Stimulated activated CD8-positive, alpha-beta memory T cell treated with anti-CD3 and anti-CD28 coated beads, Interleukin-15, amount 100 ng/mL, for 1 hour (primary cell): ENCODE data around the gene SCRT2.
"Not testable (repeated sequence)": the region's sequence is repeated elsewhere in the genome, so short reads cannot be mapped to it uniquely, and the experiment has no call there.

Experiments used
- DNase-seq: peaks from one replicate; pipeline ENCODE4 v3.0.0-alpha.2; 2020; ENCODE audit warnings: low read depth

Gene SCRT2

GRCh38 chr20:701401-702129 lies 26.0 kb upstream of the SCRT2 start:
- DNase-seq: no peak

DNA sequence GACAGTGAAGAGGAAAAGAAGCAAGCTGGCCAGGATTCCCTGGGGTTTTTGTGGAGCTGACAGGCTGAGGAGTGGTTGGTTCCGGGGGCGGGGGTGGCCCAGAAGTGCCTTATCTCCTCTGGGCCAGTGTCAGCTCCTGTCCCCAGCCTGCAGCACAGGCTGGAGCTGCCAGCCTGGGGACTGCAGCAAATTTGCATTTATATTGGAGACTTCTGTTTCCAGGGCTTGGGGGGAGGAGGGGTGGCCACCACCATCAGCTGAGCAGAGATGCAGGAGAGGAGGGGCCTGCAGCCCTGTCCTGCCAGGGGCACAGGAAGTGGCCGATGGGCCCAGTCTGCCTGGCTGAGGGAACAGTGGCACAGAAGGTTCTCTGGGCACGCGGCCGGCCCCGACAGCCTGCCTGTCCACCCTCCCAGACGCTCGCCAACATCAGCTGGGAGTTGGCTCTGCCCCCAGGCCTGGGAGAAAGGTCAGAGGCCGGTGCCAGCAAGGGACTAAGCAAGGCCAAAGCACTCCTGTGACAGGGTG lies 24.3 kb upstream of the SCRT2 start:
- no peak for DNase-seq

DNA sequence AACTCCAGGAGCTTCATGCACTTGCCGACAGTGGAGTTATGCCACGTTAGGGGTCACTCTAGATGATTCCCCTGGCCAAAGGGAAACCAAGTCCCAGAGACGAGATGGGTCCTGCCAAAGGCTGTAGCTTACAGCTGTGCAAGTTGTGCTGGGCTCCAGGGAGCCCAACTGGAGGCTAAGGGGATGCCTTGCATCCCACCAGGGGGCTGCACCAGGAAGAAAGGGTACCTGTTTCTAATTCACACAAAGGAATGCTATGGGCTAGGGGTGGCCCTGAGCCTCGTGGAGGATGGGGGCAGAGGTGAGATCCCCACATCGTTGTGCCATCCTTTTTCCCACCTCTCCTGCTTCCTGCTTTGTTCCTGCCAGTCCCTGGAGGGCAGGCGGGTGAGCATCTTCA lies 23.7 kb upstream of the SCRT2 start:
- no peak for DNase-seq

- no peak for DNase-seq
Measured at GRCh38 chr20:698276-698675, 22.7 kb upstream of the SCRT2 start.

DNA sequence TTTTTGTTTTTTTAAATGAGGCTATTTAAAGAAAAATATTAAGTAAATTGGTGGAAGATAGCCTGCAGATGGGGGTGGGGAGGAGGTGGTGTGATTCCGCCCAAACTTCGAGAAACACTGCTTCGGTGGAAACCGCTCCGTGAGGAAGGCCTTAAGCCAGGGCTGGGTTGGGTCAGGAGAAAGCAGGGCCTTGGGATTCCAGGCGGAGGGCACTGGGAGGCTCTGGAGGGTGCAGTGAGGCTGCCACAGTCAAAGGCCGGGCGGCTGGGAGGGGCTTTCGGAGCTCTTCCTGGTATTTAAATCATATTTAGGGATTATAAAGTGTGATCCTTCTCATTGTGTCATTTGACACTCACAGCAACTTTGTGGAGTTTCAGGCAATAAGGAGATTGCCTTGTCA lies 22.2 kb upstream of the SCRT2 start:
- no peak for DNase-seq

GRCh38 chr20:695165-695866 lies 19.7 kb upstream of the SCRT2 start:
- no peak for DNase-seq

DNA sequence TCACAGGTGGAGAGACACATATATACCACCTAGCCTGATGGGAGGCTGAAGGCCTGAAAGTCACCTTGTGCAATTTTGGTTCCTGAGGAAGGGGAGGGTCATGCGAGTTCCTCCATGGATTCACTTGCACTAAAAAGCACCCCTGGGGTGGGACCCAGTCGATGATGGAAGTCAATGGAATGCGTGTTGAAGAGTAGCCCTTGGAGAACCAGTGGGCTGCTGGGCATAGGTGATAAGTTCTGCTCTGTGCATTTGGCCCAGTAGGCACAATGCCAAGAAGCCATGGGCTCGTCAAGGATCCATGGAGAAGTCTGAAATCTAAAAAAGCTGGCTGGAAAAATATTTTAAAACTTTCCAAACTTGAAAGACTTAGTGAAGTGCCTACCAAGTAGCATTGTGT lies 18.9 kb upstream of the SCRT2 start:
- DNase-seq: no peak

- DNase-seq: not testable (repeated sequence)
Measured at GRCh38 chr20:693786-694185, 18.2 kb upstream of the SCRT2 start.

- no peak for DNase-seq
Measured at GRCh38 chr20:692044-692443, 16.4 kb upstream of the SCRT2 start.

DNA sequence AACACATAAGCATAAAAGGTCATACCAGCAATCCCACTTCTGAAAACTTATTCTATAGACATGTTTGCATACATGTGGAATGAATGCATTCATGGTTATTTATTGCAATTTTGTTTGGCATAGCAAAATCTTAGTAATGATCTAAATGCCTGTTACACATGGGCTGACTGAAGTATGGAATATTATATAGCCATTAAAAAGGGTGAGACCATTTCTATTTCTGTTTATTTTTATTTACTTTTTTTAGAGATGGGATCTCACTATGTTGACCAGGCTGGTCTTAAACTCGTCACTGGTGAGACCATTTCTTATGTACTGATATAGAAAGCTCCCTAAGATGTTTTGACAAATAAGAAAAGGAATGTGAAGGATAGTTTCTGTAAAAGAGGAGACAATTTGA lies 14.3 kb upstream of the SCRT2 start:
- no peak for DNase-seq

- no peak for DNase-seq
Measured at GRCh38 chr20:689348-689747, 13.7 kb upstream of the SCRT2 start.

DNA sequence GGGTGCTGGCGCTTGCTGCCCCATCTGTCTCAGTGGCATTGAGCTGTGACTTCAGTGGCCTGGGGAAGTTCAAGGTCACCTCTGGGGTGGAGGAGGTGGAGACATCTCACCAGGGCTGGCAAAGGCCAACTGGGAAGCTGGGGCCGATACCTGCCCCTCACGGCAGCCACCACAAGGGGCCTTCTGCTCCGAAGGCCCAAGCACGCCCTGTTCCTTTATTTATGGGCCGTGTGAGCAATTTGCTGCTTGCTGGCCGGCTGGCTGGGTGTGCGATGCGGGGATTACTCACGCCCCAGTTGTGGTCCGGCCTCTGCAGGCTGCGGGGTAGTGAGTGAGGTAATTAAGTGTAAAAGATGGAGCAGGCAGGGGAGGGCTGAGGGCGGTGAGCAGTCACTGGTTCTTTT lies 13.2 kb upstream of the SCRT2 start:
- DNase-seq: no peak

DNA sequence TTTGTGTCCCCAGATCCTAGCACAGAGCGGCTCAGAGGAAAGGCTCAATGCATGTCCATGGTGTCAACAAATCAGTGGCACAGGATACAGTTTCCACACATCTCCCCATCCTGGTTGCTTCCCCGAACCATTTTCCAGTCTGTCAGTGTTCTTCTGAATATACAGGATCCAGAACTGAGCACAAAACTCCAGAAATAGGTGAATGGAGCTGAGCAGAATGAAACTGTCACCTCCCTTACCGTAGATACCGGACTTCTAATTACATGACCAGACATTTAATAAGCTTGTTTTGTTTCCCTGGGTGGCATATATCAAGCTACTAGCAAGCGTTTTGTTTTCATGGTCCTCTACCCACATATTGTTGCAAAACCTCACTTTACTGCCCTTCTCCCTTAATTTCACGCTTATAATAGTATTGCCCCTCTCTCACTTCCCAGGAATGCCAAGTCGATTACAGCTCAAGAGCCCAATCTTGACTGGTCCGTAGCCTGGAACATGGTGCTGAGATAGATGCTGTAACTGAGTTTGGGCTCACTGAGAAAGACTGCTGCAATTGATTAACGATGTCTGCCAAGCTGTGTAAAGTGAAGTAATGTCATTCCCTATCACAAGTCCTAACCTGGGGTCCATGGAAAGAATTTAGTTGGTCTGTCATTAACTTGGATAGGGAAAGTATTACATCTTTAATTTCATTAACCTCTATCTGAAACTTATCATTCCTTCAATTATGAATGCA lies 12.0 kb upstream of the SCRT2 start:
- no peak for DNase-seq

- DNase-seq: no peak
Measured at GRCh38 chr20:684676-685319, 9.2 kb upstream of the SCRT2 start.

GRCh38 chr20:682123-682522 lies 6.5 kb upstream of the SCRT2 start:
- DNase-seq: no peak

GRCh38 chr20:680638-681187 lies 5.1 kb upstream of the SCRT2 start:
- DNase-seq: no peak

DNA sequence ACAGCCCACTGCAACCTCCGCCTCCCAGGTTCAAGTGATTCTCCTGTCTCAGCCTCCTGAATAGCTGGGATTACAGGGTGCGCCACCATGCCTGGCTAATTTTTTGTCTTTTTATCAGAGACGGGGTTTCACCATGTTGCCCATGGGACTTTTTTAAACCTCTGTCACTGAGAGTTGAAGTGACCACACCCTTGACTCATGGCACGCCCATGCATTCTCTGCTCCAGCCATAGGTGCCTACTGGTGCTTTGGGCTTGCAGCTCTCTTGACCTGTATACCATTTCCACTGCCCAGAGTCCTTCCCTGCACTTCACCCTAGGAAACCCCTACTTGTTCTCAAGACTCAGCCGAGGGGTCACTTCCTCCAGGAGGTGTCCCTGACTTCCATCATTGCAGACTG lies 2.4 kb upstream of the SCRT2 start:
- no peak for DNase-seq

GRCh38 chr20:676967-677366 lies 1.4 kb upstream of the SCRT2 start:
- no peak for DNase-seq

DNA sequence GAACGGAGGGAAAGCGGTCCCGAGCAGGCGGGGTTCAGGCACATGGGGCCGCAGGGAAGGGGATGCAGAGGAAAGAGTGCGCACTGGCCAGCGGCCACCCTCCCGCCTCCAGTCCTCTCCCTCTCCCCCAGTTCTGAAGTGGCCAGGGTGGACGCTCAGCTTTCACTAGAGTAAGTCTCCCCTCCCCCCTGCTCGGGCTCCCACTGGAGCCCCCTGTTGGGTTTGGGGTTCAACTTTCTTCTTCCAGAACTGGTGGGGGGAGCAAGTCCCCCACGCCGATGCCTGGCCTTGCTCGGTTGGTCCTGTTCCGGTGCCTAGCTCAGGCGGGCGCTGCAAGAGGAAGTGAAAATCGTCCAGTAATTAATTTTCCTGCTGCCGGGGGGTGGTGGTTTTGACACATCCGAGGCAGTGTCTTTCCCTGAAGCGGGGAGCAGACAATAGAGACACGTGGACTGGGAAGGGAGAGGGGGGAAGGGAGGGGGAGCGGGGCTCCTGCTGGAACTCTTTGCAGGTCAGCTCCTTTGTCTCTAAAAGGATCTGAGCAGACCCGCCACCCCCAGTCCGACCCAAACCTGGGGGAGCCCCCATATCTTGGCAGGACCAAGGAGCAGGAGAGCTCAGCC lies 824 bp upstream of the SCRT2 start:
- DNase-seq: no peak

DNA sequence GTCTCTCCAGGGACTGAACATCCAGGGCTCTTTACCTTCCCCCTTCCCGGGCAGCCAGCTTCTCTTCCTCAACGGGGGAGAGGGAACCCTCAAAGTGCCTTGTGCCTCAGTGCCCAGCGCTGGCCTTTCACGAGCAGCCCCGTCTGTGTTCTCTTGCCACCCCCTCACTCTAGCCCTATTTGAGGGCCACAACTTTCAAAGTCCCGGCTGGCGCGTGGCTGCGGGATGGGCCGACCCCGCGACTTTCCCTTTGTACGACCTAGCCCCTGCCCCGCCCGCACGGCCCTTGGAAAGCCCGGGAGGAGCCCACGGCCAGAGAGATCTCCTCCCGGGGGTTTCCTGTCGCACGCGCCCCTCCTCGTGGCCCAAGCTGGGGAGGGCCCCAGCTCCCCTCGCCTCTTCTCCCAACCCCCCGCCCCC lies 559 bp downstream of the SCRT2 start:
- no peak for DNase-seq

DNA sequence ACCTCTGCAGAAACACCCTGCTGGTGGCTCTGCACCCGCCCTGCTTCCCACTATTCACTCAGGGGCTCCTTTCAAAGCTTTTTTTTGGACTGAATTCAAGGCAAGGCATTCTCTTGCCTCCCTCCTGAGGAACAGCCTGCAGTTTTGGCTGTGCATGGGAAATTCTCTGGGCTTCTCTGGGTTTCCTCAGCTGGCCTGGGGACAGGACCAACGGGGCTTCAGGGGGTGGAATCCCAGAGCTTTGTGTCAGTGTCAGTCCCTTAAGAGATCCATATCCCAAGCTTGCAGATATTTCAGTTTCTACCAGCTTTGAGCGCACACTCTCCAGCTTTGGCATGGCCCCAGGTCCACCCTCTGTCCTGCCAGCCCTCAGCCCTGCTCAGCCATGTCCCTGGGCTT lies 2.0 kb downstream of the SCRT2 start:
- no peak for DNase-seq
